GM19099 (cell line): ENCODE results near the gene RAB6A.

Experiments used
- POLR2A ChIP-seq: IDR thresholded peaks from 3 replicates; pipeline ENCODE4 v1.6.1; 2011; ENCODE audit warnings: low read depth; ENCODE audit not compliant: insufficient read length; ENCODE audit errors: extremely low read depth

Gene RAB6A

DNA sequence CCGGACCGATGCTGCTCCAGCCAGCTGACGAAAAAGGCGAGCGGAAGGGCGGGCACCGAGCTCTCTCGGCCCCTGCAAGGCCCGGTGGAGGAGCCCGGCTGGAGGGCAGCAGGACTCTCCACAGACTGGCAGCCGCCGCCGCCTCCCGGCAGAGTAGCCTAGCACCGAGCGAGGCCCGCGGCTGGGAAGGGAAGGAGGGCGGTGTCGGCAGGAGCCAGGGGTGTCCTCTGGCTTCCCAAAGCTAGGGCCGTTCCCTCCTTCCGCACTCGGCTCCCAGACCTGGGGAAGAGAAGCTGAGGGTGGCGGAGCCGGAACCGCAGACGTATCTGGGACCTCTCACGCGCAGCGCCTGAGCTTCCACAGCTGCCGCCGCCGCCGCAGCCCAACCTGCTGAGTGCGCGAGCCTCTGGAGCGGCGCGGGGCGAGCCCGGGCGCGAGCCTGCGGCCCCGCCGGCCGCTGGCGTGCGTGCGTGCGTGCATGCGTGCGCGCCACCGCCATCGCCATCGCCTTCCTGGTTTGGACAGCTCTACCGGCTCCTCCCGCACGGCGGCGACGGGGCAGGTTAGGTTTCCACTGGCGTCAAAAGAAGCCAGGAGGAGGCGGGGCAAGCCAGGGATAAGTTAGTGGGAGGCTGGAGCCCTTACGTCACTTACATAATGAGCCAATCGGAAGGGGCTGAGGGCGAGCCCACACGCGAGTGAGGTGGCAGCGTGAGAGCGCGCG, at the start of gene RAB6A:
RAB6A (minus strand) TSS at position 396 of the 724 bp plus-strand sequence. CDS start 439 bp downstream, outside the sequence.
- TF ChIP-seq POLR2A, result peak; percentile 91

DNA sequence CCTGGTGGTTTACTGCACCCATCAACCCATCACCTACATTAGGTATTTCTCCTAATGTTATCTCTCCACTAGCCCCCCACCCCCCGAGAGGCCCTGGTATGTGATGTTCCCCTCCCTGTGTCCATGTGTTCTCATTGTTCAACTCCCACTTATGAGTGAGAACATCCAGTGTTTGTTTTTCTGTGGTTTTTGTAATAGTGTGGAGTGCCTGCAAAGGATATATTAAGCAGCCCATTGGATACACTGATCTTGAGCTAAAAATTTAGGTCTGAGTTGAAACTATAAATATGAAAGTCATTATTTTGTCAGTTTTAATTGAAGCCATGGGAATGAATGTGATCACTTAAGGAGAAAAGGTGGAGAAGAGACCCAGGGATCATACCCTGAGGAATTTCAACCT, 49.8 kb upstream of the RAB6A start:
- TF ChIP-seq POLR2A, result no peak

DNA sequence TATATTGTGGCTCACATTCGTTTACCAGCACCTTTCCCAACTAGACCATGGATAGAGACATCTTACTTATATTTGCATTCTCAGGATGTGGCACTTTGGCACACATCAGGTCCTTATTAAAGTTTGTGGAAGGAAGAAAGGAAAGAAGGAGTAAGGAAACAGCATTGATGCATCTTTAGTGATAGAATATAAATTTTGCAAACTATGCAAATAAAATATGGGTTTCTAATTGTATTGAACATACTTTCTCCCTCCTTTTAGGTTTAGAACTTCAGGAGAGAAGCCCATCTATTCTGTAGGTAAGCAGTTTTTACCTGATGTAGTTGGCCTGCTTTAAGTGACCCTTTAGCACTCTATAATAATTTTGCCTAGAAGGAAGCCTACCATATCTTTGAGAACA, 47.2 kb upstream of the RAB6A start:
- TF ChIP-seq POLR2A, result no peak

DNA sequence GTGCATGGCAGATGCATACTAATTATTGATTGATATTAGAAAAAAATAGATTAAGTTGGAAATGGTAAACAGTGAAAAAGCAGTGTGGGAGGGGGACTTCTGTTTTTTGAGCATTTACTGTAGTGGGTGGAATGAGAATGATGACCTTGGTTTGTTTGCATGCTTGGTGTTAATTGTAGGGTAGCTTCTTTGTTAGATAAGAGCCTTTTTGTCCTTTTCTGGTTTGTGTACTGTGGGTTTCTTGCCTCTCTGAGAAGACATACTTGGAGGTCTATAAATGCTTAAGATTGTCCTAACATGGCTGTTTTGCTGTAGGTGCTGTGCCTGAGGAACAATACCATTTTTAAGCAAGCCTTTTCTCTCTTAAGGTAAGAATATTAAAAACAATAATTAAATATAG, 43.8 kb upstream of the RAB6A start:
- no peak for TF ChIP-seq POLR2A

DNA sequence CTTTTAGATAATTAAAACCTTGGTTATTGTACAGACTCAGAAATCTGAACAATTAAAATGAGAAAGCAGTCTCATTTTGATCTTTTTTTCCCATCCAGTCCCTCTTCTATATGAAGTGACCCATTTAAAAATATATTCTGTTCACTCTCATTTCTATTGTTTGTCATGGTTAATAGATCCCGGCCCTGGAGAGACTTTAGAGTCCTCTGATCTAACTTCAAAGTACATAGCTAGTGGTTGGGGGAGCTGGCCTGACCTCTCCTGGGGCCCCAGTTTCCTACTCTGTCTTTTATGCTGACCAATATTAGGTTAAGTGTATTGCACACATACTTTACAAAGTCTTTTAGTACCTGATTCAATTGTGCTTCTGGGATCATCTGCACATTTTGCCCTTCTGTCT, 40.3 kb upstream of the RAB6A start:
- no peak for TF ChIP-seq POLR2A

DNA sequence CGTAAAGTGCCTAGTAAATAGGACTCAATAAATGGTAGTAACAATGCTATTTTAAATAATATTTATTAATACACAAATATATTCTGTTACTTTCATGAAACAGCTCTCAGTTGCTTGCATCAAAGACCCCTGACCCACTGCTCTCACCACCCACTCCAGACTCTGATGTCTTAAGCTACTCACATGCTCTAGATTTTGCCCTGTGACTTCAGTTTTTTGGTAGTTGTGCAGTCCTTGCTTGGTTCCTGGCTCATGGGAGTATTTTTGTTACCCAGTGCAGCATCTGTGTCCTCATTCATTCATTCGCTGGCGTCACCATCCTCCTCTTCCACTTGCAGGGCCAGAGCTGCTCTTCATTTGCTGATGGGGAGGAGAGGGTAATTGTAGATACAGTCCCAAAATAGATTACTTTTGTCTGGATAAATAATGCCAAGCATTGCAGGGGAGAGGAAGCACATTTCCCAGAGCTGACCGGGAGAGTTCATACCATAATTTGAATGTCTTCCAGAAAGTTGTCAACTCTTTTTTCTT, 39.5 kb upstream of the RAB6A start:
- TF ChIP-seq POLR2A, result no peak

DNA sequence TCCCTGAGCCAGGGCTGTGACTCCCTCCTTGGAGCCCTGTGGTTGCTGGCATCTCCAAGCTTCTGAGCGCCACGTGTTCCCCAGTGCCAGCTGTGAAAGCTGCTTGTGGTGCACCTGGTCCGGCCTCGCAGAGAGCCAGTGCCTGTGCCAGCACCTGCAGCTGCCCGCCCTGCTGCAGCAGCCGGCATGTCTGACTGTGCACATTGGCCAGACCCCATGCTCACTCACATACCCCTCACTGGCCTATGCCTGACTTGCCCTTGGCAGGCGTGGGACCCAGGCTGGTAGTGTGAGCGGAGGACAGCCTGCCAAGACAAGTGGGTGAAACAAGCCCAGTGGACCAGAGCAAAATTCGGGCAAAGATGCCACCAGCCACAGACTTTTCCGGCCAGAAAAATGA, 36.6 kb upstream of the RAB6A start:
- TF ChIP-seq POLR2A, result no peak

DNA sequence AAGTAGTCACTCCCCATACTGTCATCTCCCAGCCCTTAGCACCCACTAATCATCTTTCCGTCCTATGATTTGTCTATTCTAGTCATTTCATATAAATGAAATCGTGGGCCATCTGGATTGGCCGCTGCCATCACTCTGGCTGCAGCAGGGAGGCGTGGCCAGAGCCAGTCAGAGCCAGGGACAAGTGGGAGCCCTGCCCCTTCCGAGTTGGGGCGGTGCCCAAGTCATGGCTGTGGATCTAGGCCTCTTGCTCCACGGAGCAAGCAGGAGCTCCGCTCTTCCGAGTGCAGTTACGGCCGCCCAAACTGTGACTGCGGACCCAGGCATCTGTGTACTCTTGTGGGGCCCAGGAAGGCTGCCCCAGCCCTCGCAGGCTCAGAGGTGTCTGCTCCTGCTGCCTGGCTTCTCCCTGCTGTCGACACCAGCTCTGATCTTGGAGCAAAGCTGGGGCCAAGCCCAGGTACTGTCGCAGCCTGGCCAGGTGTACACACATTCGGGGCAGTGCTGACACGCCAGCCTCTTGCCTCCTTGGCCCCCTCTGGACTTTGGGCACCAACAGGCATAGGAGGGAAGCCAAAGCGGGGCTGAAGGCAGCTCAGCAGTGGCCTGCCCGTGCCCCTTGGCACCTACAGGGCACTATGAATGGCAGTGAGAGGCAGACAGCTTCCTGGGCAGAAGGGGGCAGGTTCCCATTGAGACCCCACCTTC, 35.2 kb upstream of the RAB6A start:
- no peak for TF ChIP-seq POLR2A

DNA sequence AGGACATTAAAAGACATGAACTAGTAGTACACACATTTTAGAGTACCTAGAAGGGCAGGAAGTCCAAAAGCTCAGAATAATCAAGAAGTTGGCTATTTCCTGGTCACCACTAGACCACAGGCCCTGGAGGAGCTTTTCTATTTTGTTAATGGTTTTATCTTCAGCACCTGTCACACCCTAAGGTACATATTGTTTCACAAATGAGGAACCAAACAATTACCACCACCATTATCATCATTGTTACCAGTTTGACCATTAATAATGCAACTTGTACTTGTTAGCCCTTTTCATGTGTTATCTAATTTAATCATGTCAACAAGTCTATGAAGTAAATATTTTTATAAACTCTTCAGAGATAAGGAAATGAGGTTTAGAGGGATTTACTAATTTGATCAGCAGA, 31.7 kb upstream of the RAB6A start:
- TF ChIP-seq POLR2A, result no peak

DNA sequence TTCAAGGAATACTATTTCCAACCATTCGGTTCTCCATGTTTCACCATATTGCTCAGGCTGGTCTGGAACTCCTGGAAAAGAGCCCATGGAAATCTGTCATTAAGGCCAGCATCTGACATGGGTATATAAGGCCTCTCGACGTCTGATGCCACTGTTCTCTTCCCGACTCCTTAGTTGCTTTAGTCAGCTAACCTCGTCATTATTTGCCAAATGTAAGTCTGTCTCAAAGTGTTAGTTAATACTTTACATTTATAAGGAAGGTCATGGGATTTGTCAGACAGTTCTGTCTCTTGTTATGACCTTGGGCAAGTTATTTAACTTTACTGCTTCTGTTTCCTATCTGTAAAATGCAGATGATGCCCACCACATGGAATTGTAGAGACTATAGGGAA, 28.4 kb upstream of the RAB6A start:
- TF ChIP-seq POLR2A, result no peak

DNA sequence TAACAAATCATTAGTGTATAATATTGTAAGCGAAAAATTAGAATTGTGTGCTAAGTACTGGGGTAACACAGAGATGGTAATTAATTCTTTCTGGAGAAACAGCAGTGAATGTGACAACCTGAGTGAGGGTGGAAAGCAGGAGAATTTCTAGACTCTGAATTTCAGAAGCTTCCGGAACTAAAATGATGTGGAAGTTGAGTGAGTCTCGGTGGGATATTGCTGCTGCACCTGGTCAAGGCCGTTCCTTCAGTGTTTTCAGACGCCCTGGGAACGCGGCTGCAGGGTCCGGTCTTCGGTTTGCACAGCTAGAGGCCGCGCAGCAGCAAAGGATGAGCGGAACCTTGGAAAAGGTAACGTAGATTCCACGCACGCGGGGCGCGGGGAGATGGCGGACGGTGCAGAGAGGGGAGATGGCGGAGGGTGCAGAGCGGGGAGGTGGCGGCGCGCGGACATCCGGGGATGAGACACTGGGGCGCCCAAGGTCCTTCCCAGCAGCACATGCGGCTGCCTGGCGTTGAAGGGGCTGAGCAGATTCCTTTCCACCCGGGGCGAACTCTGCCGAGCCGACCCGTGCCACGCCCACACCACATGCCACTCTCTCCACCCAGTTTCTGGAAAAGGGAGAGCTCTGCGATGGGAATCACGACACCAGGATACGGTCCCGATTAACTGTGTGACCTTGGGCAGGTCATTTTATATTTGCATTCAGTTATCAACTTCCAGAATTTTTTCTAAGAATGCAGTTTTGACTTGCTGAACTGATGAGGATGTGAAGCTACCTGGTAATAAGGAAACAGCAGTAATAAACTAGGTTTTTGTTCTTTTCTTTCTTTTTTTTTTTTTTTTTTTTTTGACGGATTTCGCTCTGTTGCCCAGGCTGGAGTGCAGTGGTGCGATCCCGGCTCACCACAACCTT, 27.0 kb upstream of the RAB6A start, which contains the start of gene MRPL48:
MRPL48 (plus strand) TSS at position 232 of the 916 bp plus-strand sequence; CDS start at position 330, 98 bp downstream.
- TF ChIP-seq POLR2A, result peak; percentile 85

DNA sequence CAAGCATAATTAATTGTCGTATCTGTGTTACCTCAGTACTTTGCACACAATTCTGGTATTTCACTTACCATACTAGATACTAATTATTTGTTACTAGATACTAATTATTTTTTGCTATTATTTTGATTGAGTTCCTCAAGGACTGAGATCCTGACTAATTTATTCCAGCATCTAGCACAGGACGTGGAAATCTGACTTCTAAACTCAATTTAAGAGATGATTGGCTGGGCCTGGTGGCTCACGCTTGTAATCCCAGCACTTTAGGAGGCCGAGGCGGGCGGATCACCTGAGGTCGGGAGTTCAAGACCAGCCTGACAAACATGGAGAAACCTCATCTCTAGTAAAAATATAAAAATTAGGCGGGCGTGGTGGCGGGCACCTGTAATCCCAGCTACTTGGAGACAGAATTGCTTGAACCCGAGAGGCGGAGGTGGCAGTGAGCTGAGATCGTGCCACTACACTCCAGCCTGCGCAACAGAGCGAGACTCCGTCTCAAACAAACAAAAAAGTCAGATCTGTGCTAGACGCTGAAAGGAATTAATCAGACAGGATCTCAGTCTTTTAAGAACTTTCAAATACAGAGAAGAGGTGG, 26.3 kb upstream of the RAB6A start:
- TF ChIP-seq POLR2A, result no peak

DNA sequence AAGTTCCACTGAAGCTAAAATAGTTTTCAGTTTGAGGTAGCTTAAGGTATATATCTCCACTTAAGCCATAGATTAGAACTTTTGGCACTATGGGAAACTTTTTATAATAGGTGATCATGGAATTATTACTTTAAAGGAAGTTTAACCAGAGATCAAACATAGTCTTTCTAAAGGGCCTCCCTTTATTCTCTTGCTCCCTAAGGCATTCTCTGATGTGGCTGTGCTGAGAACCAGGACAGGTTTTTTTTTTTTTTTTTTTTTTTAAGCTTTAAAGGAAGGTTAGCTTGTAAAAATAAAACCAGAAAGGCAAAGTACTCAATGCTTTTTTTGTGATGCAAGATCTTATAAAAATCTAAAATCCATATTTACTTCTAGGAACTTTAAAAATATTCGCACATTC, 23.9 kb upstream of the RAB6A start:
- TF ChIP-seq POLR2A, result no peak

DNA sequence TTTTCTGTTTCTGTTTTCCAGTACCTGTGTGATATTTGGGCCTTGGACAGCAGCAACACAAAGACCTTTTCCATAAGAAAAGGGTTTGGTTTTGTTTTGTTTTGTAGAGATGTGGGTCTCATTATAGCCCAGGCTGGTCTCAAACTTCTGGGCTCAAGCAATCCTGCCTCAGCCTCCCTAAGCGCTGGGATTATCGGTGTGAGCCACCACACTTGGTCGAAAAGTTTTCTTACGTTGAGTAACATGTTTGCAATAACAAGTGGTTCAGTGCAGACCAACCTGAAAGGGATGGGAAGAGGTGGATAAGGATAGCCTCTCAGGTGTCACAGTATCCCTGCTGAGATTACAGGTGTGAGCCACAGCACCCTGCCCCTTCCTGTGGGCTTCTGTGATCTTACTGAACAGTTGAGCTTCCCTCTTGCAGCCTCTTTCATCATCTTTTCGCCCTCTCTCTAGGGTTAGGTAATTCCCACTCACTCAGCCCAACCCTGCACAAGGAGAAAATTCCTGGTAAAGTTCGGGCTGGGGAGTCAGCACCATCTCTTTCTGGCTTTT, 23.3 kb upstream of the RAB6A start:
- no peak for TF ChIP-seq POLR2A

DNA sequence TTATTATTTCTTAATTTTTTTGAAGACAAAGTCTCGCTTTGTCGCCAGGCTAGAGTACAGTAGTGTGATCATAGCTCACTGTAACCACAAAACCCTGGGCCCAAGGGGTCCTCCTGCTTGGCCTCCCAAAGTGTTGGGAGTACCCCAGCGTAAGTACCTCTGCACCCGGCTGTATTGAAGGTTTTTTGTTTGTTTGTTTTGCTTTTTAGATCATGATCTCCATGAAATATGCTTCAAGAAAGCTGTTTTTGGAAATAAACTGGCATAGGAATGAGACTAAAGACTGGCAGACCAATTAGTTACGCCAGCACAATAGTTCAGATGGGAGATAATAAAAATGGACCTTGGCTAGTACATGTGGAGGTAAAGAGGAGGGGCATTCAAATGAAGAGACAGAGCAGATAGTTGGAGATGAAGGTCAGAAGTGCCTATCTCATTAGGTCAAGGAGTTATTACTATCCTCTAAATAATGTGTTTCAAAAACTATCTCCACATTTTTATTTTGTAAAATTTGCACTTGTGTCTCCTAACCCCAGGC, 22.7 kb upstream of the RAB6A start:
- TF ChIP-seq POLR2A, result no peak

DNA sequence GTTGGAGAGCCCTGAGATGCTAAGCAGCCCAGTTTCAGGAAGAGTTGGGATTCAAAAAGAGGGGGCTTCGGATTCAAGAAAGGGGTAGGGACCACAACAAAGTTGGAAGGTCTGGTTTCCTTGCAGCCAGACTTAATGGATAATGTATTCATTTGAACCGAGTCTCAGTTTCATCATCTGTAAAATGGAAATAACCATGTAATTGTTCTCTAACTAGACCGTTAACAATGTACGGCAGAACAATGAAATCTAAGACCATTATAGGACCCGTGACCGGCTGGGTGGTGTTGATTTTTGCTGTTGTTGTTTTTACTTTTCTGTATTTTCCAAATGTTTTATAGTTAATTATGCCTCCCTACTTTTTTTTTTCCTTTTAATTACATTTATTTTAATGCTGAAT, 20.4 kb upstream of the RAB6A start:
- no peak for TF ChIP-seq POLR2A
